ENCODE data around the gene MYO3B.

- TF ChIP-seq, protein P1, sequence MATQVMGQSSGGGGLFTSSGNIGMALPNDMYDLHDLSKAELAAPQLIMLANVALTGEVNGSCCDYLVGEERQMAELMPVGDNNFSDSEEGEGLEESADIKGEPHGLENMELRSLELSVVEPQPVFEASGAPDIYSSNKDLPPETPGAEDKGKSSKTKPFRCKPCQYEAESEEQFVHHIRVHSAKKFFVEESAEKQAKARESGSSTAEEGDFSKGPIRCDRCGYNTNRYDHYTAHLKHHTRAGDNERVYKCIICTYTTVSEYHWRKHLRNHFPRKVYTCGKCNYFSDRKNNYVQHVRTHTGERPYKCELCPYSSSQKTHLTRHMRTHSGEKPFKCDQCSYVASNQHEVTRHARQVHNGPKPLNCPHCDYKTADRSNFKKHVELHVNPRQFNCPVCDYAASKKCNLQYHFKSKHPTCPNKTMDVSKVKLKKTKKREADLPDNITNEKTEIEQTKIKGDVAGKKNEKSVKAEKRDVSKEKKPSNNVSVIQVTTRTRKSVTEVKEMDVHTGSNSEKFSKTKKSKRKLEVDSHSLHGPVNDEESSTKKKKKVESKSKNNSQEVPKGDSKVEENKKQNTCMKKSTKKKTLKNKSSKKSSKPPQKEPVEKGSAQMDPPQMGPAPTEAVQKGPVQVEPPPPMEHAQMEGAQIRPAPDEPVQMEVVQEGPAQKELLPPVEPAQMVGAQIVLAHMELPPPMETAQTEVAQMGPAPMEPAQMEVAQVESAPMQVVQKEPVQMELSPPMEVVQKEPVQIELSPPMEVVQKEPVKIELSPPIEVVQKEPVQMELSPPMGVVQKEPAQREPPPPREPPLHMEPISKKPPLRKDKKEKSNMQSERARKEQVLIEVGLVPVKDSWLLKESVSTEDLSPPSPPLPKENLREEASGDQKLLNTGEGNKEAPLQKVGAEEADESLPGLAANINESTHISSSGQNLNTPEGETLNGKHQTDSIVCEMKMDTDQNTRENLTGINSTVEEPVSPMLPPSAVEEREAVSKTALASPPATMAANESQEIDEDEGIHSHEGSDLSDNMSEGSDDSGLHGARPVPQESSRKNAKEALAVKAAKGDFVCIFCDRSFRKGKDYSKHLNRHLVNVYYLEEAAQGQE (IDR thresholded peaks at IDR 0.05; ENCODE audit: insufficient read depth in 1 of 2, low read depth in 2 of 2, low read length in 2 of 2) = no peak
- TF ChIP-seq POLR2AphosphoS5 (IDR thresholded peaks at IDR 0.05; ENCODE audit: low read depth, low read length) = no peak
- TF ChIP-seq SIN3A (IDR thresholded peaks at IDR 0.05; ENCODE audit: borderline replicate concordance, insufficient read depth, low read length) = no peak
Measured at GRCh38 chr2:170235860-170236679, 58.1 kb downstream of the MYO3B start.
